Right kidney (tissue), 1 donor: Measurements from ENCODE around the gene LAMC1.

Source experiments
- DNase-seq: peaks from one replicate; pipeline ENCODE4 v3.0.0-alpha.2; 2016

LAMC1 gene

GRCh38 chr1:183019139-183019740 lies 4.0 kb upstream of the LAMC1 start:
- no peak for DNase-seq

- DNase-seq = no peak
Observed at GRCh38 chr1:183019860-183020259, 3.4 kb upstream of the LAMC1 start.

GRCh38 chr1:183021405-183022201 lies 1.6 kb upstream of the LAMC1 start:
- no peak for DNase-seq

- peak; percentile 92 for DNase-seq
Observed at GRCh38 chr1:183022202-183023145, 746 bp upstream of the LAMC1 start.

- DNase-seq = peak; percentile 90
Observed at GRCh38 chr1:183023601-183024316, 539 bp downstream of the LAMC1 start.

- DNase-seq = no peak
Observed at GRCh38 chr1:183024317-183025009, 1.2 kb downstream of the LAMC1 start.

- no peak for DNase-seq
Observed at GRCh38 chr1:183025010-183025337, 1.8 kb downstream of the LAMC1 start.

GRCh38 chr1:183025782-183026774 lies 2.9 kb downstream of the LAMC1 start:
- DNase-seq = peak; percentile 48

GRCh38 chr1:183027031-183027430 lies 3.8 kb downstream of the LAMC1 start:
- no peak for DNase-seq

GRCh38 chr1:183027791-183028190 lies 4.6 kb downstream of the LAMC1 start:
- no peak for DNase-seq

- DNase-seq = no peak
Observed at GRCh38 chr1:183029591-183030000, 6.4 kb downstream of the LAMC1 start.

- DNase-seq = no peak
Observed at GRCh38 chr1:183030053-183030452, 6.8 kb downstream of the LAMC1 start.

GRCh38 chr1:183032122-183032921 lies 9.1 kb downstream of the LAMC1 start:
- DNase-seq = no peak

GRCh38 chr1:183033205-183033604 lies 10.0 kb downstream of the LAMC1 start:
- no peak for DNase-seq

- no peak for DNase-seq
Observed at GRCh38 chr1:183034682-183035081, 11.5 kb downstream of the LAMC1 start.

- DNase-seq = no peak
Observed at GRCh38 chr1:183038333-183038866, 15.2 kb downstream of the LAMC1 start.

GRCh38 chr1:183038913-183039312 lies 15.7 kb downstream of the LAMC1 start:
- no peak for DNase-seq

GRCh38 chr1:183039330-183039729 lies 16.1 kb downstream of the LAMC1 start:
- no peak for DNase-seq

- no peak for DNase-seq
Observed at GRCh38 chr1:183039985-183040447, 16.8 kb downstream of the LAMC1 start.
